Glomerular endothelial cell (primary cell): ENCODE measurements around the gene XG. TPM values are rescaled to one million over a fixed set of nuclear protein-coding genes. Genes with fewer than 3 reads are reported as not detected.
A peak's percentile ranks its signal among the peaks of the same experiment; 100 is the strongest.

Source experiments
- DNase-seq: peaks from one replicate; pipeline ENCODE4 v3.0.0-alpha.2; 2011; ENCODE audit warnings: low read depth, low spot score; ENCODE audit errors: extremely low read depth
- total RNA-seq: library from RNA; depleted of rRNA; stranded (reverse); fragments of >200 nt; gene quantifications from 2 replicates; pipeline ENCODE4 v1.2.3, GENCODE V29; 2015

The XG gene
- total RNA-seq, 1 donor from 2014 or later = not detected

- DNase-seq = peak; percentile 33
These were observed 60.5 kb downstream of the XG start for GRCh38 chrX:2812161-2812907.

- no peak for DNase-seq
These were observed 65.2 kb downstream of the XG start for GRCh38 chrX:2817036-2817435.

GRCh38 chrX:2819345-2820135, 67.7 kb downstream of the XG start:
- peak; percentile 27 for DNase-seq

- DNase-seq = no peak
These were observed 68.4 kb downstream of the XG start for GRCh38 chrX:2820136-2820771.

- no peak for DNase-seq
These were observed 72.1 kb downstream of the XG start for GRCh38 chrX:2823795-2824386.

GRCh38 chrX:2824886-2825285, 73.0 kb downstream of the XG start:
- DNase-seq = no peak

GRCh38 chrX:2828344-2828958, 76.6 kb downstream of the XG start, which contains the start of gene GYG2:
Gene GYG2 (plus strand): TSS chrX:2828930. CDS start chrX:2830189, 1,259 bp downstream.
- no peak for DNase-seq

GRCh38 chrX:2828959-2829411, 77.1 kb downstream of the XG start:
- DNase-seq = no peak

GRCh38 chrX:2829469-2830246, 77.8 kb downstream of the XG start:
- DNase-seq = no peak

GRCh38 chrX:2831471-2832228, 79.8 kb downstream of the XG start:
- DNase-seq = no peak

GRCh38 chrX:2837961-2838360, 86.1 kb downstream of the XG start:
- DNase-seq = no peak

- no peak for DNase-seq
These were observed 89.1 kb downstream of the XG start for GRCh38 chrX:2840961-2841360.

- DNase-seq = no peak
These were observed 89.7 kb downstream of the XG start for GRCh38 chrX:2841537-2841936.

- no peak for DNase-seq
These were observed 95.2 kb downstream of the XG start for GRCh38 chrX:2846992-2847391.

- no peak for DNase-seq
These were observed 97.0 kb downstream of the XG start for GRCh38 chrX:2848871-2849301.

- DNase-seq = no peak
These were observed 103.1 kb downstream of the XG start for GRCh38 chrX:2854918-2855317.

- no peak for DNase-seq
These were observed 103.9 kb downstream of the XG start for GRCh38 chrX:2855761-2856160.

- no peak for DNase-seq
These were observed 105.7 kb downstream of the XG start for GRCh38 chrX:2857566-2857965.

GRCh38 chrX:2859197-2859797, 107.5 kb downstream of the XG start:
- DNase-seq = no peak
